K562 (cell line): ENCODE measurements around the gene CLIP1.

ENCODE experiments used
- IRF1 ChIP-seq: sonication (generic); formaldehyde crosslinking; IDR thresholded peaks from 2 replicates; pipeline ENCODE4 v1.8.0; 2022; ENCODE audit warnings: missing genetic modification reagents, mild to moderate bottlenecking, borderline replicate concordance
- MCM2 ChIP-seq: fragments of 450-650 bp; IDR thresholded peaks from 2 replicates; pipeline ENCODE4 v1.6.1; 2017; ENCODE audit warnings: low read depth, mild to moderate bottlenecking
- MTA1 ChIP-seq: fragments of 450-650 bp; IDR thresholded peaks from 2 replicates; pipeline ENCODE4 v1.6.1; 2017; ENCODE audit warnings: borderline replicate concordance
- NCOA2 ChIP-seq, 2 experiments: fragments of 450-650 bp; IDR thresholded peaks; 2 replicates each; pipeline ENCODE4 v1.6.1; 2018; ENCODE audit warnings: mild to moderate bottlenecking in 2 of 2, moderate library complexity in 1 of 2; ENCODE audit not compliant: partially characterized antibody in 2 of 2
- ZNF551 ChIP-seq: fragments of 250-450 bp; sonication (Bioruptor Pico); IDR thresholded peaks from 2 replicates; pipeline ENCODE4 v1.5.0; 2021; ENCODE audit warnings: mild to moderate bottlenecking, moderate library complexity
- ZNF76 ChIP-seq: fragments of 250-450 bp; sonication (Bioruptor Pico); IDR thresholded peaks from 2 replicates; pipeline ENCODE4 v1.4.0; 2020; ENCODE audit warnings: mild to moderate bottlenecking, moderate library complexity, borderline replicate concordance
- TF ChIP-seq, protein P1 (sequence below), 3 experiments: IDR thresholded peaks in 2 of 3; conservative IDR thresholded peaks in 1 of 3; 2 replicates each; pipeline ENCODE4 v1.5.1; 2011 to 2012; ENCODE audit warnings: low read length in 3 of 3, mild to moderate bottlenecking in 3 of 3, control low read depth in 2 of 3, improper control_type of control experiment in 1 of 3, inconsistent platforms in 1 of 3, low read depth in 1 of 3, mixed read lengths in 1 of 3, moderate library complexity in 1 of 3; ENCODE audit not compliant: insufficient read depth in 2 of 3

GRCh38 chr12:122381021-122381420 is 41.4 kb downstream of the CLIP1 start:
- TF ChIP-seq IRF1 (CRISPR knock-in tag) (no peak), NCOA2 (IDR thresholded peaks at IDR 0.05; ENCODE audit: partially characterized antibody in 2 of 2) (no peak), MCM2 (no peak), ZNF76 (CRISPR knock-in tag) (no peak), MTA1 (no peak), ZNF551 (no peak)
- TF ChIP-seq, protein P1, sequence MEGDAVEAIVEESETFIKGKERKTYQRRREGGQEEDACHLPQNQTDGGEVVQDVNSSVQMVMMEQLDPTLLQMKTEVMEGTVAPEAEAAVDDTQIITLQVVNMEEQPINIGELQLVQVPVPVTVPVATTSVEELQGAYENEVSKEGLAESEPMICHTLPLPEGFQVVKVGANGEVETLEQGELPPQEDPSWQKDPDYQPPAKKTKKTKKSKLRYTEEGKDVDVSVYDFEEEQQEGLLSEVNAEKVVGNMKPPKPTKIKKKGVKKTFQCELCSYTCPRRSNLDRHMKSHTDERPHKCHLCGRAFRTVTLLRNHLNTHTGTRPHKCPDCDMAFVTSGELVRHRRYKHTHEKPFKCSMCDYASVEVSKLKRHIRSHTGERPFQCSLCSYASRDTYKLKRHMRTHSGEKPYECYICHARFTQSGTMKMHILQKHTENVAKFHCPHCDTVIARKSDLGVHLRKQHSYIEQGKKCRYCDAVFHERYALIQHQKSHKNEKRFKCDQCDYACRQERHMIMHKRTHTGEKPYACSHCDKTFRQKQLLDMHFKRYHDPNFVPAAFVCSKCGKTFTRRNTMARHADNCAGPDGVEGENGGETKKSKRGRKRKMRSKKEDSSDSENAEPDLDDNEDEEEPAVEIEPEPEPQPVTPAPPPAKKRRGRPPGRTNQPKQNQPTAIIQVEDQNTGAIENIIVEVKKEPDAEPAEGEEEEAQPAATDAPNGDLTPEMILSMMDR (IDR thresholded peaks at IDR 0.05 in 2 of 3, conservative IDR thresholded peaks at IDR 0.05 in 1 of 3; ENCODE audit: insufficient read depth in 2 of 3, low read depth in 1 of 3, low read length in 3 of 3), result no peak
